ENCODE results near the gene SLC35F3. TPM values are rescaled to one million over a fixed set of nuclear protein-coding genes. Genes with fewer than 3 reads are reported as not detected.

The SLC35F3 gene
- total RNA-seq, 2 experiments from 2014 or later: 0.08 TPM; not detected in 1

DNA sequence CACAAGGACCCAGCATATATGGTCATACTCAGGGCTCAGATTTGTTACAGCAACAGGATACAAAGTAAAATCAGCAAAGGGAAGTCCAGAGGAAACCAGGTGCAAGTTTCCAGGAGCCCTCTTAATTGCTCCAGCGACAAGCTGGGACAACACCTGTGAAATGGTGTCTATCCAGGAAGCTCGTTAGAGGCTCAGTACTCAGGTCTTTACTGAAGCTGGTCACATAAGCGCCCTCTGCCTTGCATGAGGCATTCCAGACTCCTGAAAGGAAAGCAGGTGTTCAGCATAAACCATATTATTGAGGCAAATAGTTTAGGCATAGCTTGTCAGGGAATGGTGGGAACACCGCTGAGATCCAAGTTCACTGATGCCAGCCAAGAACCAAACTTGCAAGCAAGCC is 231.0 kb downstream of the SLC35F3 start:
- H3K4me1 Mint-ChIP-seq (ENCODE audit: low read depth): no peaks in the 10 kb centered on the region
- no peak for TF ChIP-seq CTCF (IDR thresholded peaks at IDR 0.05)
- Histone ChIP-seq H3K4me1 (ENCODE audit: insufficient read depth, low read length) (no peaks in the 10 kb centered on the region), H3K9me3 (ENCODE audit: control insufficient read depth in 1 of 2, insufficient read depth in 1 of 2, low read length in 2 of 2) (no peaks in the 10 kb centered on the region), H3K36me3 (ENCODE audit: insufficient read depth, low read length) (no peaks in the 10 kb centered on the region), H3K27ac (ENCODE audit: low read depth in 1 of 2, low read length in 2 of 2) (no peak overlapping the region), H3K27me3 (ENCODE audit: control insufficient read depth in 1 of 2, insufficient read depth in 2 of 2, low read length in 2 of 2) (no peaks in the 10 kb centered on the region), H3K4me3 (ENCODE audit: low read length) (no peak overlapping the region)
- ChIA-PET CTCF (no interaction called here), POLR2A (no interaction called here)
- intact Hi-C loops (cut with DNase I, micrococcal nuclease): no loop called here
- no peak overlapping the region for H3K27ac Mint-ChIP-seq
- ATAC-seq (ENCODE audit: poor library complexity): no peak
- DNase-seq: no peak
- no peaks in the 10 kb centered on the region for H3K27me3 Mint-ChIP-seq
- no peaks in the 10 kb centered on the region for H3K9me3 Mint-ChIP-seq
- H3K4me3 Mint-ChIP-seq: no peak overlapping the region
- no peaks in the 10 kb centered on the region for H3K36me3 Mint-ChIP-seq (ENCODE audit: low read depth)

- intact Hi-C loops (cut with DNase I, micrococcal nuclease): no loop called here
- Histone ChIP-seq H3K4me3 (ENCODE audit: low read length) (no peak overlapping the region), H3K27me3 (ENCODE audit: control insufficient read depth in 1 of 2, insufficient read depth in 2 of 2, low read length in 2 of 2) (no peaks in the 10 kb centered on the region), H3K9me3 (ENCODE audit: control insufficient read depth in 1 of 2, insufficient read depth in 1 of 2, low read length in 2 of 2) (no peaks in the 10 kb centered on the region), H3K27ac (ENCODE audit: low read depth in 1 of 2, low read length in 2 of 2) (no peak overlapping the region), H3K36me3 (ENCODE audit: insufficient read depth, low read length) (no peaks in the 10 kb centered on the region), H3K4me1 (ENCODE audit: insufficient read depth, low read length) (no peaks in the 10 kb centered on the region)
- CTCF ChIA-PET: no interaction called here
- Mint-ChIP-seq H3K27me3 (no peaks in the 10 kb centered on the region), H3K9me3 (no peaks in the 10 kb centered on the region), H3K4me3 (no peak overlapping the region), H3K27ac (no peak overlapping the region), H3K4me1 (ENCODE audit: low read depth) (no peaks in the 10 kb centered on the region), H3K36me3 (ENCODE audit: low read depth) (no peaks in the 10 kb centered on the region)
- TF ChIP-seq CTCF (IDR thresholded peaks at IDR 0.05): no peak
- DNase-seq (no peak), ATAC-seq (ENCODE audit: poor library complexity) (no peak)
- POLR2A ChIA-PET: no interaction called here
Observed at GRCh38 chr1:234136073-234136472, 231.6 kb downstream of the SLC35F3 start.

- H3K4me1 Mint-ChIP-seq (ENCODE audit: low read depth): no peaks in the 10 kb centered on the region
- peaks cover 10% of the 10 kb centered on the region for H3K27me3 Mint-ChIP-seq
- H3K27me3 ChIP-seq (ENCODE audit: control insufficient read depth in 1 of 2, insufficient read depth in 2 of 2, low read length in 2 of 2): no peaks in the 10 kb centered on the region
- no peak for TF ChIP-seq CTCF (IDR thresholded peaks at IDR 0.05)
- H3K9me3 ChIP-seq (ENCODE audit: control insufficient read depth in 1 of 2, insufficient read depth in 1 of 2, low read length in 2 of 2): no peaks in the 10 kb centered on the region
- H3K4me3 Mint-ChIP-seq: no peak overlapping the region
- no peak overlapping the region for H3K27ac Mint-ChIP-seq
- ATAC-seq (ENCODE audit: poor library complexity): no peak
- no peaks in the 10 kb centered on the region for H3K36me3 ChIP-seq (ENCODE audit: insufficient read depth, low read length)
- intact Hi-C loops (cut with DNase I, micrococcal nuclease): no loop called here
- no peaks in the 10 kb centered on the region for H3K36me3 Mint-ChIP-seq (ENCODE audit: low read depth)
- POLR2A ChIA-PET: no interaction called here
- no peaks in the 10 kb centered on the region for H3K9me3 Mint-ChIP-seq
- no peak overlapping the region for H3K4me3 ChIP-seq (ENCODE audit: low read length)
- DNase-seq: no peak
- H3K4me1 ChIP-seq (ENCODE audit: insufficient read depth, low read length): no peaks in the 10 kb centered on the region
- CTCF ChIA-PET: no interaction called here
- no peak overlapping the region for H3K27ac ChIP-seq (ENCODE audit: low read depth in 1 of 2, low read length in 2 of 2)
Observed at GRCh38 chr1:234139966-234140365, 235.5 kb downstream of the SLC35F3 start.

Measured in CD4-positive, alpha-beta T cell (primary cell).